DOHH2 (cell line): ENCODE results near the gene CEP295NL.
"Not testable (repeated sequence)": the region's sequence is repeated elsewhere in the genome, so short reads cannot be mapped to it uniquely, and the experiment has no call there.

Source experiments
- H3F3A ChIP-seq: fragments of 200-600 bp; sonication (generic), shearing (Covaris generic); 2 replicates; pipeline ENCODE4 v1.6.0; 2016; ENCODE audit warnings: antibody characterized with exemption, mild to moderate bottlenecking; ENCODE audit not compliant: control insufficient read depth, insufficient read depth
- H3K27ac ChIP-seq: fragments of 200-600 bp; sonication (generic); 2 replicates; pipeline ENCODE4 v1.5.1; 2014; ENCODE audit warnings: low read depth, mild to moderate bottlenecking, low read length, moderate library complexity
- H3K27me3 ChIP-seq: fragments of 200-600 bp; sonication (generic); 2 replicates; pipeline ENCODE4 v1.6.1; 2014; ENCODE audit warnings: mild to moderate bottlenecking, low read length, mixed read lengths; ENCODE audit not compliant: control insufficient read depth
- H3K36me3 ChIP-seq: fragments of 200-600 bp; sonication (generic); 2 replicates; pipeline ENCODE4 v1.6.1; 2014; ENCODE audit warnings: mild to moderate bottlenecking, low read length, moderate library complexity, mixed read lengths; ENCODE audit not compliant: control insufficient read depth
- H3K4me1 ChIP-seq: fragments of 200-600 bp; sonication (generic); 2 replicates; pipeline ENCODE4 v1.6.1; 2014; ENCODE audit warnings: mild to moderate bottlenecking, low read length, mixed read lengths; ENCODE audit not compliant: control insufficient read depth
- H3K4me2 ChIP-seq: fragments of 200-600 bp; sonication (generic); 2 replicates; pipeline ENCODE4 v1.6.0; 2014; ENCODE audit warnings: mild to moderate bottlenecking, low read length, moderate library complexity
- H3K4me3 ChIP-seq: fragments of 200-600 bp; sonication (generic); 2 replicates; pipeline ENCODE4 v1.5.1; 2014; ENCODE audit warnings: mild to moderate bottlenecking, low read length, mixed read lengths
- H3K79me2 ChIP-seq: fragments of 200-600 bp; sonication (generic); 2 replicates; pipeline ENCODE4 v1.6.1; 2014; ENCODE audit warnings: mild to moderate bottlenecking, low read length, mixed read lengths; ENCODE audit not compliant: control insufficient read depth
- H3K9me2 ChIP-seq: fragments of 200-600 bp; sonication (generic); replicated peaks from 2 replicates; pipeline ENCODE4 v1.6.1; 2014; ENCODE audit warnings: mild to moderate bottlenecking, low read length, mixed read lengths; ENCODE audit not compliant: control insufficient read depth
- H3K9me3 ChIP-seq: fragments of 200-600 bp; sonication (generic); 2 replicates; pipeline ENCODE4 v1.6.1; 2014; ENCODE audit warnings: antibody characterized with exemption, low read length, mixed read lengths; ENCODE audit not compliant: control insufficient read depth, insufficient read depth
- H4K20me1 ChIP-seq: fragments of 200-600 bp; sonication (generic); 2 replicates; pipeline ENCODE4 v1.6.0; 2014; ENCODE audit warnings: low read depth, mild to moderate bottlenecking, antibody characterized with exemption, low read length, moderate library complexity; ENCODE audit not compliant: control insufficient read depth, insufficient read depth
- CTCF ChIP-seq: fragments of 200-600 bp; sonication (generic); IDR thresholded peaks from one replicate; pipeline ENCODE4 v1.5.1; 2014; ENCODE audit warnings: antibody characterized with exemption, mild to moderate bottlenecking, low read depth, low read length; ENCODE audit not compliant: poor library complexity, severe bottlenecking
- EZH2phosphoT487 ChIP-seq: fragments of 200-600 bp; sonication (generic); IDR thresholded peaks from 2 replicates; pipeline ENCODE4 v1.6.1; 2017; ENCODE audit warnings: borderline replicate concordance, mild to moderate bottlenecking, antibody characterized with exemption, low read length, moderate library complexity, mixed read lengths

Gene CEP295NL

DNA sequence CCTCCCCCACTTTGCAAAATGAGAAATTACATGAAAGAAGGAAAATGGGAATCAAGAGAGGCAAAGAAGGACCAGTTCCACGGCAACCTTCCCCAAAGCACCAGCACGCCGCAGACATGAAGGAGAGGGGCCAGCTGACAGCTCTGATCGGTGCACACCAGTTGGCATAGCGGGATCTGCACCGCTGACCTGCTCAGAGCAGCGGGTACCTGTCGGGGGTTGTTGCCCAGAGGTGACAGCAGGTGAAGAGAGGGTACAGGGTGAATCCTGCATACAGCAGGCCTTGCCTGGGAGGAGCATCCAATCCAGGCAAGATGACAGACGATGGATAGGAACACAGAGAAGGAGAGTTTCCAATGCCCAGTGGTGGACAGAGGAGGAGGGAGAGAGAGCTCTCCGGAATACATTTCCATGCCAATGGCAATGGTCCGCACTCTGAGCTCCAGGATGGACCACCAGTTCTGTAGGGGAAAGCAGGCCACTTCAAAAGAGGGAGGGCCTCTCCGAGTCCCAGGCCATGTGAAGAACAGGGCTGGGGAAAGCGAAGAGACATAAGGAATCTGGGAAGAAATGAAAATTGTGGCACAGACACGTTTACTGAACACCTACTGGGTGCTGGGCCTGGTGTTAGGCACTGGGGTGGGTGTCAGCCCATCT lies 24.0 kb downstream of the CEP295NL start:
- H3K4me3 ChIP-seq, result no peak overlapping the region
- no peaks in the 10 kb centered on the region for H3K4me1 ChIP-seq
- no peak overlapping the region for H3K4me2 ChIP-seq
- no peaks in the 10 kb centered on the region for H3K36me3 ChIP-seq
- TF ChIP-seq EZH2phosphoT487, result no peak
- TF ChIP-seq CTCF, result no peak
- H3K79me2 ChIP-seq, result no peaks in the 10 kb centered on the region
- no peaks in the 10 kb centered on the region for H3K9me3 ChIP-seq
- no peak overlapping the region for H3K27ac ChIP-seq
- no peaks in the 10 kb centered on the region for H3K9me2 ChIP-seq
- no peaks in the 10 kb centered on the region for H4K20me1 ChIP-seq
- H3F3A ChIP-seq, result no peaks in the 10 kb centered on the region
- 0 out of 2 replicates have a peak, but pooled peaks cover 8% of the 10 kb centered on the region for H3K27me3 ChIP-seq

DNA sequence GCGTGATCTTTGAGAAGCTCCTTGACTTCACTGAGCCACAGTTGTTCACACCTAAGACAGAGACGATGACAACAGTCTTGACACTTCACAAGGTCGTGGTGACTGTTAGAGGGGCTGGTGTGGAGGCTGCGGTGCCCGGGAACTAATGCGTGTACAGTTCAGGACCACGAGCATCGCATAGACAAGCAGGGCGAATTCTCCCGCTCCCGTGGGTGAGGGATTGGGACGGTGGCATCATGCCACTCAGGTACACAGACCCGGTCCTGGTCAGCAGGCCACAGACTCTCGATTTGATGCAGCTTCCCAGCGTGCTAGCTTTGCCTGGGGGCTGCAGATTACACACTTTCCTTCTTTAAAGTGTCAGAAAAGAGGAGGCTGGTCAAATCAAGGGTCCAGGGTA lies 24.7 kb downstream of the CEP295NL start:
- H3K9me3 ChIP-seq, result no peaks in the 10 kb centered on the region
- no peaks in the 10 kb centered on the region for H3K9me2 ChIP-seq
- no peak overlapping the region for H3K4me2 ChIP-seq
- H3K27me3 ChIP-seq, result peaks cover 8% of the 10 kb centered on the region; the same call in 1 of the 2 replicates
- no peak for TF ChIP-seq CTCF
- no peak for TF ChIP-seq EZH2phosphoT487
- H3K4me3 ChIP-seq, result no peak overlapping the region
- no peaks in the 10 kb centered on the region for H3K36me3 ChIP-seq
- no peaks in the 10 kb centered on the region for H4K20me1 ChIP-seq
- H3K27ac ChIP-seq, result no peak overlapping the region
- no peaks in the 10 kb centered on the region for H3F3A ChIP-seq
- H3K79me2 ChIP-seq, result no peaks in the 10 kb centered on the region
- H3K4me1 ChIP-seq, result no peaks in the 10 kb centered on the region

DNA sequence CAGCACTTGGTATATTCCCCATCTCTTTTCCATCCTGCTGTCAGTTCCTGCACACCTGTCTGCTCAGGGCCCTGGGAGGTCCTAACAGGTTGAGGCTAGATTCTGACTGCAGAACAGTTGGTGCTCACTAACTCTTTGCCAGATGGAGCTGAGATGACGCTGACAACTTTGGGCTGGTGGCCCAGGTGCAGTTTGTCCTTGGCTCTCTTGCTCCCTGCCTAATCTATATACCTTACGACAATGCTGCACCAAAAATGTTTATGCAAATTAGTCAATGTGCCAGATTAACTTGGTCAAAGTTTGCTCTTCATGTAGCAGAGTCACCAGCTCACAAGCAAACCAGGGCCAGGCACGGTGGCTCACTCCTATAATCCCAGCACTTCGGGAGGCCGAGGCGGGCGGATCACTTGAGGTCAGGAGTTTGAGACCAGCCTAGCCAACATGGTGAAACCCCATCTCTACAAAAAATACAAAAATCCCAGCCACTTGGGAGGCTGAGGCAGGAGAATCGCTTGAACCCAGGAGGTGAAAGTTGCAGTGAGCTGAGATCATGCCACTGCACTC lies 26.0 kb downstream of the CEP295NL start:
- not testable (repeated sequence) for H3K4me2 ChIP-seq, H3K9me3 ChIP-seq, H3K36me3 ChIP-seq, H3K4me3 ChIP-seq, H3K27ac ChIP-seq, H3K79me2 ChIP-seq, H3F3A ChIP-seq, H4K20me1 ChIP-seq, H3K9me2 ChIP-seq, H3K4me1 ChIP-seq, H3K27me3 ChIP-seq

DNA sequence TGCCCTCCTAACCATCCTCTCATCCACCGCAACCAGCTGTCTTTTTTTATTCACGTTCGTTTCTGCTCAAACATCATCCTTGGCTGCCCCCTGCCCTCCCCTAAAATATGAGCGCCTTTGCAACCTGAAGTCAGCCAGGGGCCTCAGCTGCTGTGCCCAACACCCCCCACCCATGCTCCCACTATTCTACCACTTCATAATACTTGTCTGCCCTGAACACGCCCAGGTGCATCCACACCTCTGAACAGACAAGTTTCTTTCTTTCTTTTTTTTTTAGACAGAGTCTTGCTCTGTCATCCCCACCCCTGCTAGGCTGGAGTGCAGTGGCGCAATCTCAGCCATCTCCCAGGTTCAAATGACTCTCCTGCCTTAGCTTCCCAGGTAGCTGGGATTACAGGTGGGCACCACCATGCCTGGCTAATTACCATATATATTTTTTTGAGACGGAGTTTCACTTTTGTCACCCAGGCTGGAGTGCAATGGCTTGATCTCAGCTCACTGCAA lies 26.9 kb downstream of the CEP295NL start:
- Histone ChIP-seq H3K36me3 (no peaks in the 10 kb centered on the region), H4K20me1 (no peaks in the 10 kb centered on the region), H3F3A (no peaks in the 10 kb centered on the region), H3K4me2 (no peak overlapping the region), H3K4me1 (no peaks in the 10 kb centered on the region), H3K27me3 (peaks cover 8% of the 10 kb centered on the region; the same call in 1 of the 2 replicates), H3K9me2 (no peaks in the 10 kb centered on the region), H3K4me3 (no peak overlapping the region), H3K27ac (no peak overlapping the region), H3K79me2 (no peaks in the 10 kb centered on the region), H3K9me3 (no peaks in the 10 kb centered on the region)
- TF ChIP-seq CTCF (no peak), EZH2phosphoT487 (no peak)
